ENCODE measurements around the gene PBRM1. TPM values are rescaled to one million over a fixed set of nuclear protein-coding genes. Genes with fewer than 3 reads are reported as not detected.

PBRM1 gene
- total and polyA plus RNA-seq, 2 of the 13 experiments (the other 11 are each of a cell fraction or from before 2014, with no cell fraction given): 10.9 to 33.2 TPM

GRCh38 chr3:52536369-52537164 lies 149.1 kb downstream of the PBRM1 start, which contains the start of gene UQCC5 (continued):
- TF ChIP-seq ZBTB46 (CRISPR knock-in tag; IDR thresholded peaks at IDR 0.05; ENCODE audit: borderline replicate concordance) (no peak), RBM39 (IDR thresholded peaks at IDR 0.05; ENCODE audit: low read depth, low read length, poor library complexity, severe bottlenecking) (no peak), PATZ1 (CRISPR knock-in tag; IDR thresholded peaks at IDR 0.05) (peak; percentile 64), ARID4A (CRISPR knock-in tag; IDR thresholded peaks at IDR 0.05; ENCODE audit: borderline replicate concordance) (peak; percentile 95), ZNF550 (CRISPR knock-in tag; IDR thresholded peaks at IDR 0.05; ENCODE audit: borderline replicate concordance) (no peak), DRAP1 (CRISPR knock-in tag; IDR thresholded peaks at IDR 0.05) (peak; percentile 98), ZNF44 (CRISPR knock-in tag; IDR thresholded peaks at IDR 0.05) (no peak), BCL3 (CRISPR knock-in tag; IDR thresholded peaks at IDR 0.05) (peak; percentile 84; the same call in 1 of the 2 replicates), U2AF1 (optimal IDR thresholded peaks at IDR 0.05; ENCODE audit: low read depth, low read length) (no peak), ZNF704 (CRISPR knock-in tag; IDR thresholded peaks at IDR 0.05; ENCODE audit: borderline replicate concordance) (peak; percentile 83), NFYB (CRISPR knock-in tag; IDR thresholded peaks at IDR 0.05) (peak; percentile 97), ZNF766 (CRISPR knock-in tag; IDR thresholded peaks at IDR 0.05; ENCODE audit: borderline replicate concordance) (0 out of 2 replicates have a peak, but pooled peaks have one; percentile 29), RFX5 (IDR thresholded peaks at IDR 0.05; ENCODE audit: low read depth, low read length) (no peak), MXI1 (IDR thresholded peaks at IDR 0.05; ENCODE audit: borderline replicate concordance, low read depth, low read length) (peak; percentile 97; the same call in 1 of the 3 replicates), ZNF740 (CRISPR knock-in tag; IDR thresholded peaks at IDR 0.05) (no peak; the same call in 1 of the 2 replicates), MIER2 (CRISPR knock-in tag; IDR thresholded peaks at IDR 0.05) (peak; percentile 58; the same call in 1 of the 2 replicates)
